GM21360 (cell line): ENCODE measurements around the gene DLEC1.
A peak's percentile ranks its signal among the peaks of the same experiment; 100 is the strongest.

Experiments
- ATAC-seq: cut with Tn5 transposase; IDR thresholded peaks from one replicate; pipeline ENCODE4 v1.9.1; 2021; ENCODE audit warnings: mild to moderate bottlenecking, moderate library complexity; ENCODE audit not compliant: unreplicated experiment

The DLEC1 gene

GRCh38 chr3:38002291-38002876, 36.6 kb upstream of the DLEC1 start:
- no peak for ATAC-seq

GRCh38 chr3:38002940-38003339, 36.1 kb upstream of the DLEC1 start:
- ATAC-seq: no peak

- no peak for ATAC-seq
Observed at GRCh38 chr3:38003371-38003816, 35.6 kb upstream of the DLEC1 start.

- no peak for ATAC-seq
Observed at GRCh38 chr3:38003817-38004414, 35.1 kb upstream of the DLEC1 start.

- ATAC-seq: peak; percentile 52
Observed at GRCh38 chr3:38004415-38005075, 34.5 kb upstream of the DLEC1 start.

- no peak for ATAC-seq
Observed at GRCh38 chr3:38005076-38006020, 33.7 kb upstream of the DLEC1 start.

- ATAC-seq: no peak
Observed at GRCh38 chr3:38006031-38006430, 33.0 kb upstream of the DLEC1 start.

GRCh38 chr3:38006445-38006995, 32.5 kb upstream of the DLEC1 start:
- ATAC-seq: no peak

- no peak for ATAC-seq
Observed at GRCh38 chr3:38007754-38008090, 31.3 kb upstream of the DLEC1 start.

GRCh38 chr3:38008191-38008701, 30.8 kb upstream of the DLEC1 start:
- no peak for ATAC-seq

GRCh38 chr3:38008971-38009580, 29.9 kb upstream of the DLEC1 start:
- no peak for ATAC-seq

- no peak for ATAC-seq
Observed at GRCh38 chr3:38009807-38010591, 29.0 kb upstream of the DLEC1 start.

GRCh38 chr3:38011111-38011510, 27.9 kb upstream of the DLEC1 start:
- ATAC-seq: no peak

GRCh38 chr3:38015485-38015884, 23.5 kb upstream of the DLEC1 start:
- no peak for ATAC-seq

GRCh38 chr3:38015984-38016383, 23.0 kb upstream of the DLEC1 start:
- ATAC-seq: no peak

GRCh38 chr3:38016410-38016809, 22.6 kb upstream of the DLEC1 start:
- no peak for ATAC-seq

GRCh38 chr3:38016847-38017444, 22.1 kb upstream of the DLEC1 start:
- no peak for ATAC-seq

- ATAC-seq: no peak
Observed at GRCh38 chr3:38017445-38018295, 21.3 kb upstream of the DLEC1 start.
